HG03354 (cell line): ENCODE results near the gene SURF1.
A peak's percentile ranks its signal among the peaks of the same experiment; 100 is the strongest.
"Not testable (repeated sequence)": the region's sequence is repeated elsewhere in the genome, so short reads cannot be mapped to it uniquely, and the experiment has no call there.

Experiments used
- ATAC-seq: cut with Tn5 transposase; IDR thresholded peaks from one replicate; pipeline ENCODE4 v1.9.1; 2021; ENCODE audit warnings: mild to moderate bottlenecking; ENCODE audit not compliant: unreplicated experiment, poor library complexity, severe bottlenecking

The SURF1 gene, protein sequence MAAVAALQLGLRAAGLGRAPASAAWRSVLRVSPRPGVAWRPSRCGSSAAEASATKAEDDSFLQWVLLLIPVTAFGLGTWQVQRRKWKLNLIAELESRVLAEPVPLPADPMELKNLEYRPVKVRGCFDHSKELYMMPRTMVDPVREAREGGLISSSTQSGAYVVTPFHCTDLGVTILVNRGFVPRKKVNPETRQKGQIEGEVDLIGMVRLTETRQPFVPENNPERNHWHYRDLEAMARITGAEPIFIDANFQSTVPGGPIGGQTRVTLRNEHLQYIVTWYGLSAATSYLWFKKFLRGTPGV

DNA sequence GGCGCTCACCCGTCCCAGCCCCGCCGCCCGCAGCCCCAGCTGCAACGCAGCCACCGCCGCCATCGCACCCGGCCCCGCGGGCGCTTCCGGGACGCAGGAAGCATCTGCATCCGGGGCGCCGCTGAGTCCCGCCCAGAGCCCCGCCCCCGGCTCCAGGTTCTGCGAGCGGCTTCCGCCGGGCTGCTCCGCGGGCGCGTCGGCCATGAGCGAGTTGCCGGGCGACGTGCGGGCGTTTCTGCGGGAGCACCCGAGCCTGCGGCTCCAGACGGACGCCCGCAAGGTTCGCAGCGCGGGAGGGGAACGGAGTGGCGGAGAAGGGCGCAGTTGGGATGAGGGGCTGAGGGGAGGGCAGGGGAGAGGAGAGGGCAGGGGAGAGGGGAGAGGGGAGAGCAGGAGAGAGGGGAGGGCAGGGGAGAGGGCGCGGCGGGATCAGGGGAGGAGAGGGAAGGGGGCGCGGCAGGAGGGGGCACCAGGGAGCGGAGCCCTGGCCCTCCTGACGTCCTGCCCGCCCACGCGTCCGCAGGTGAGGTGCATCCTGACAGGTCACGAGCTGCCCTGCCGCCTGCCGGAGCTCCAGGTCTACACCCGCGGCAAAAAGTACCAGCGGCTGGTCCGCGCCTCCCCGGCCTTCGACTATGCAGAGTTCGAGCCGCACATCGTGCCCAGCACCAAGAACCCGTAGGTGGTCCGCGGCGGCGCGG lies at the start of gene SURF1, which contains the start of gene SURF2:
Gene SURF1, minus strand, starts transcription at position 97 of the 701 bp plus-strand sequence. Its CDS starts 34 bp downstream, at position 63.
Gene SURF2, plus strand, starts transcription at position 160 of the 701 bp plus-strand sequence. Its CDS starts 43 bp downstream, at position 203.
- ATAC-seq: peak; percentile 79

DNA sequence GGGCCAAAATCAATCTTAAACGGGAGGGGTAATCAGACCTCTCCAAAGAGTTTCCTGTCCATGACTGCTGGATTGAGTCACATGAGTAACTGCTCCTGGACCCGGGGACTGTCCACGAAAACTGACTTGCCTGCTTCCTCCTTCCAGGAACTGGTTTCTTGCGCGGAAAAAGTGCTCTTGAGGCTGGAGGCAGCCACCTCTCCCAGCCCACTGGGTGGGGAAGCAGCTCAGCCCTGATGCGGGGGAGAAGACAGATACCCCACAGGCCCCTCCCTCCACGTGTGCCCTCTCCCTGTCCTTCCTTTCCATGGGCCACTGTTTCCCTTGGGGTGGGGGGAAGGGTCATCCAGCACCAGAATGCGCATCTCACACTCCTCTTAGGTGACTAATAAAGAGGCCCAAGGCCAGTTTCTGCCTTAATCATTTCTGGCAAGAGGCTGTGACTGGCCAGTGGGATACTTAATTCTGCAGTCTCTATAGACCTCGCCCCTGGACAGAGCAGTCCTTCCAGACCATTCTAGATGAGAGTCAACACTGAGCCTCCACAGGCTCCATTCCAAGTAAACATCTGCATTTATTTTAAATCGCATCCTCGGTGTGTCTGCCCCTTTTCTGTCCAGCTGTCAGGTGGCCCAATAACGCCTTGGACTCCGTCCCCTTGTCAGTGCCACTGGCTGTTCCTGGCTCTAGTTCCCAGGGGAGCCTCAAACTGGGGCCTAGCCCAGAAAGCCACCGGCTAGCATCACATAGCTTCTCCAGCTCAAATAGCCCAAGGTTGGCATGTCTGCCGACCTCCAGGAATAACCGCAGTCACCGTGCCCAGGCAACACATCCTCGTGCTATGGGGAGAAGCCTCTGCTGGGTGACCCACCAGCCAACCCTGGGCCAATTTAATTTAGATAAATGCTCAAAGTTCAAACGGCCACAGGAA lies 49.5 kb upstream of the SURF1 start:
- ATAC-seq: no peak

DNA sequence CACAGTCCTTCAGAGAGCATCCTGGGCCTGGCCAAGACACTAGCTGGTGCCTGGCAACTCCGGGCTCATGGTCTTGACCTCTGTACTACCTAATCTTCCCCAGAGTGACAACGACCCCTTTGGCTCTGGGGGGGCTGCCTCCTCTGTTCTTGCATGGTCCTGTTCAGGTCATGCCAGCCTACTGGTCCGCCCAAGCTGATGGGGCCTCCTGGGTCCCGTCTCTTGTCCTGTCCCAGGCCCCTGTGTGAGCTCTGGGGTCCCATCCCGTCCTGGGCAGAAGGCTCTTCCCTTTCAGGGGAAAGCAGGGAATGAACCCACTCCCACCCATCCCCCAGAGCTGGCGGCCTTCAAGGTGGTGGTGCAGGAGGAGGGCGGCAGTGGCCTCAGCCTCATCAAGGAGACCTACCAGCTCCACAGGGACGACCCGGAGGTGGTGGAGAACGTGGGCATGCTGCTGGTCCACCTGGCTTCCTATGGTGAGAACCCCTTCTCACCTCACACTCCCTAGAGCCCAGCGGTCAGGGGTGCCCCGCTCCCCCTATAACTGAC lies 48.2 kb upstream of the SURF1 start:
- ATAC-seq: no peak

DNA sequence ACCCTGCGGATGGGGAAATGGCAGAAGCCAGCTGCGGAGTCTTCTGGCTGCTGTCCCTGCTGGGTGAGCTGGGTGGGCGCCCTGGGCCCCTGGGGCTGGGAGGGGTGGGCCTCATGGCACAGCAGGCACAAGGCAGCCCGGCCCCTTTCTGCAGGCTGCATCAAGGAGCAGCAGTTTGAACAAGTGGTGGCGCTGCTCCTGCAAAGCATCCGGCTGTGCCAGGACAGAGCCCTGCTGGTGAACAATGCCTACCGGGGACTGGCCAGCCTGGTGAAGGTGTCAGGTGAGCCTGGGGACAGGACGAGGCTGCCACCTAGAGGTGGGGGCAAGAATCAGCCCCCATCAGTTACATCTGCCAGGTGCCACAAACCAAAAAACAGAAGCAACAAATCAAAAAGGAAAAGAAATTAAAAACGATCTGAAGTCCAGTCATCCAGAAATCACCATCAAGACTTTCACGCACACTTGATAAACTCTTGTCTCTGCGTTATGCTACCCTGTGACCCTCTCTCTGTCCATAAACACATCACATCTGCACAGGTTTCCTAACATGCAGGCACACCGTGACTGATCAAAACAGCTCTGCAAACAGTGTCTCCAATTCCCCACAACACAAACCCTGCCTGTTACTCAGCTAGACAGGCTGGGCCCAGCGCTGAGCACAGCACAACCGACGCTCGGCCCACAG lies 47.6 kb upstream of the SURF1 start:
- no peak for ATAC-seq

DNA sequence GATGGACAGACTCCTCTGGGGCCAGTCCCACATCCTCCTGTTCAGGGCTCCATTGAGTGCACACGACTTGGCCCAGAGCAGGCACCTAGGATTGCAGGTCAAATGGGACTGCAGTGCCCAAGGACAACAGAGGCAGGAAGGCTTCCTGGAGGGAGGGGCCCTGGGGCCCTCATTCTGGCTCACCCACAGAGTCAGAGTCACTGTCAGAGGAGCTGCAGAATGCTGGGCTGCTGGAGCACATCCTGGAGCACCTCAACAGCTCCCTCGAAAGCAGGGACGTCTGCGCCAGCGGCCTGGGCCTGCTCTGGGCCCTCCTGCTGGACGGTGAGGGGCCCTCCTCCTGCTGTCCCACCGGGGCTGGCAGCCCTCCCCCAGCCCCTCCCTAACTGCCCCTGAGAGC lies 46.4 kb upstream of the SURF1 start:
- ATAC-seq: no peak

DNA sequence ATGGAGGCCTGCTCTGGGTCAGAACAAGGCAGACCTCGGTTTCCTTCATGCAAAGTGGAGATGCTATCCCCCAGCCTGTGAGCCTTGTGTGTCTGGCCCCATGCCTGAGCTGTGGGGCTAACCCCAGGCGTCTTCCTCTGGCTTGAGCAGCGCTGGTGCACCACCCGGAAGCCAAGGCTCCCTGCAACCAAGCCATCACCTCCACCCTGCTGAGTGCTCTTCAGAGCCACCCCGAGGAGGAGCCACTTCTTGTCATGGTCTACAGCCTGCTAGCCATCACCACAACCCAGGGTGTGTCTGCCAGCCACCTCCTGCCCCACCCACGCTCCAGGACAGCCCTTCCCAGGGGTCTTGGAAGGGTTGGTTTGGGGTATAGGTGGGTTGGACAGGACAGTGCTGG lies 45.3 kb upstream of the SURF1 start:
- ATAC-seq: no peak

DNA sequence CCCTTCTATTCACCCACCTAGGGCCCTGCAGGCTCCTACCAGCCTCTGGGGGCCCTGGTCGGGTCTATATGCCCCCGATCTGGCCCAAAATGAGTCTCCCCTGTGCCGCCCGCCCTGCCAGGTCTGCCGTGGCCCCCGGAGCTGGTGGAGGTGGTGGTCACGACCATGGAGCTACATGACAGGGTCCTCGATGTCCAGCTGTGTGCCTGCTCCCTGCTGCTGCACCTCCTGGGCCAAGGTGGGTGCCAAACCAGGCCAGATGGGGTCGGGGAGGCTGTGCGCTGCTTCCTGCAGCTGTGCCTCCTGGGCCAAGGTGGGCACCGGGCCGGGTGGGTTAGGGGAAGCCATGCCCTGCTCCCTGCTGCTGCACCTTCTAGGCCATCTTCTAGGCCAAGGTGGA lies 44.0 kb upstream of the SURF1 start:
- no peak for ATAC-seq

DNA sequence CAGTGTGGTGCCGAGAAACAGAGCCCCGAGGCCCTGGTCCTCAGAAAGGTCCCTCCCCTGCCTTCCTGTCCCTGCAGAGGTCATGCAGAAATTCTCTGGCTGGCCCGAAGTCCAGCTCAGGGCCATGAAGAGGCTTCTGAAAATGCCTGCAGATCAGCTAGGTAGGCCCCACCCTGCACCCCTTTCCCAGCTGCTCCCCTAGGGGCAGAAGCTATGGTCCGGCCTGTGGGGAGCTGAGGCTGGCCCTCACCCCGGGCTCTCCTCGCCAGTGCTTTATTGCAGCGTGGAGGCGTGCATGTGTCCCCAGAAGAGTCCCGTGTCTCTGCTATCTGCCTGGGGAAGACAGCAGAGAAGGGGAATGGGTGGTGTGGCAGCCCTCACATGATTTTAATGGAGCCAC lies 41.6 kb upstream of the SURF1 start:
- ATAC-seq: no peak

DNA sequence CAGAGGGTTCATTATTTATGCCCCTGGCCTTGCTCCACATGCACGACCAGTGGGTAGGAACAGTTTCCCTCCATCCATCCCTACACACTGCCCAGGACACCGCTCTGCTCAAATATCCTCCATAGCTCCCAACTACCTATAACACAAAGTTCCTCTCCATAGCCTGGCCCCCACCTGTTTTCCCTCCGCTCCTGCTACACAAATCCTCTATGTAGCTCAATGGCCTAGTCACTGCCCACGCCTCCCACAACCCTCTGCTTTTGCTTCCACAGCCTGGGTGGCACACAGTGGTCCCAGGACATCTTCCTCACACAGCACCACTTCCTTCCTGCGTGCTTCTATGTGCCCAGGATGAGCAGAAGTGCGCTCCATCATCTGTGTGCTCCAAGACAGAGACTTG lies 41.1 kb upstream of the SURF1 start:
- ATAC-seq: no peak

DNA sequence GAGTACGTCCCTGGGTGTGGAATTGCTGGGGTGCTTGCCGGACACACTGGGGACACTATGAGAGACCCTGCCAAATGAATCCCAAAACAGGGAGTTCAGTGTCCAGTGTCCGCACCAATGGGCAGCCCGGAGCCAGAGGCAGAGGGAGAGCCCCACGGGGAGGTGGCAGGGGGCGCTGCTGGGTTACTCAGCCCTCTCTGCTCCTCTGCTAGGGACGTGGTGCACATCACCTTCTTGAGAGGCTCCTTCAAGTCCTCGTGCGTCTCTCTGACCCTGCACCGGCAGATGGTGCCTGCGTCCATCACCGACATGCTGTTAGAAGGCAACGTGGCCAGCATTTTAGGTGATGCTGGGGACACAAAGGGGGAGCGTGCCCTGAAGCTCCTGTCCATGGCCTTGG lies 40.7 kb upstream of the SURF1 start:
- ATAC-seq: no peak

DNA sequence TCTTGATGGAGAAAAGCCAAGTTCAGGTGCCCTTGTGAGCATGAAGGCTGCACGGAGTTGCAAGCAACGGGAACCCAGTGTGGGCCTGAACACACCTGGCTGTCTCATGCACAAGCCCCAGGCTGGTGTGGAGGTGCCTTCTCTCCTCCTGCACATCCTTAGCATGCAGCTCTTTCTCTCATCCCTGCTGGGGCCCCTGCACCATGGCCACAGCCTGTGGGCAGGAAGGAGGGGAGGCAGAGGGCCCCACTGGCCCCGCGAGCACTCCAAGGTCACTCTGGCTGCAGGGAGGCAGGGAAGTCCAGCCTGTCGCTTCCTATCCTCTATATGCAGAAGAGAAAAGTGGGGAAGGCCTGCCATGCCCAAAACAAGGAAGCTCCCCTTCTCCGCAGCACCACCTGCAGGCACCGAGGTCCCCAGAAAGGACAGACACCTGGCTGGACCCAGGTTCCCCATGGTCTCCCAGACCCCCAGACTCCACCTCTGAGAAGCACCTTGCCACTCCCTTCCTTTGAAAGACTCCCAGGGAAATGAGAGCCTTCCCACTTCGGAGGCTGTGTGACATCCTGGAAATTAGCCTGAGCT lies 38.5 kb upstream of the SURF1 start:
- no peak for ATAC-seq

DNA sequence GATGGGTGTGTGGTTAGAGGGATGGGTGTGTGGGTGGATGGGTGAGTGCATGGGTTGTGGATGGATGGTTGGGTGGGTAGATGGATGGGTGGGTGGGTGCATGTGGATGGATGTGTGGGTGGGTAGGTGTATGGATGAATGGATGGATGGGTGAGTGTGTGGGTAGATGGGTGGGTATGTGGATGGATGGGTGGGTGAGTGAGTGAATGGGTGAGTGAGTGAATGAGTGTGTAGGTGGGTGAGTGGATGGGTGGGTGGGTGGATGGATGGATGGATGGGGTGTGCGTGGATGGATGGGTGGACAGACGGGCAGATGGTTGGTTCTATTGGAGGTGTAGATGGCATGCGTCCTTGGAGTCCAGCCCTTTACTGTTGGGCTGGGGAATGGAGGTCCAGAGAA lies 37.1 kb upstream of the SURF1 start:
- ATAC-seq: no peak

DNA sequence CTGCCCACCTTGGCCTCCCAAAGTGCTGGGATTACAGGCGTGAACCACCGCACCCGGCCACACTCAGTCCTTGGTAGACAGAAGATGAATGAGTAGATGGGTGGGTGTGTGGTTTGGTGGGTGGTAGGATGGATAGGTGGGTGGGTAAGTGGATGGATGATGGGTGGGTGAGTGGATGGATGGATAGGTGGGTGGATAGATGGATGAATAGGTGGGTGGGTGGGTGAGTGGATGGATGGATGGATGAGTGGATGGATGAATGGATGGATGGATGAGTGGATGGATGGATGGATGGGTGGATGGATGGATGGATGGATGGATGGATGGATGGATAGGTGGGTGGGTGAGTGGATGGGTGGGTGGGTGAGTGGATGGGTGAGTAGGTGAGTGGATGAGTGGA lies 36.0 kb upstream of the SURF1 start:
- not testable (repeated sequence) for ATAC-seq

DNA sequence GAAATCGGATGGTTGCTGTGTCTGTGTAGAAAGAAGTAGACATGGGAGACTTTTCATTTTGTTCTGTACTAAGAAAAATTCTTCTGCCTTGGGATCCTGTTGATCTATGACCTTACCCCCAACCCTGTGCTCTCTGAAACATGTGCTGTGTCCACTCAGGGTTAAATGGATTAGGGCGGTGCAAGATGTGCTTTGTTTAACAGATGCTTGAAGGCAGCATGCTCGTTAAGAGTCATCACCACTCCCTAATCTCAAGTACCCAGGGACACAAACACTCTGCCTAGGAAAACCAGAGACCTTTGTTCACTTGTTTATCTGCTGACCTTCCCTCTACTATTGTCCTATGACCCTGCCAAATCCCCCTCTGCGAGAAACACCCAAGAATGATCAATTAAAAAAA lies 35.2 kb upstream of the SURF1 start:
- not testable (repeated sequence) for ATAC-seq

DNA sequence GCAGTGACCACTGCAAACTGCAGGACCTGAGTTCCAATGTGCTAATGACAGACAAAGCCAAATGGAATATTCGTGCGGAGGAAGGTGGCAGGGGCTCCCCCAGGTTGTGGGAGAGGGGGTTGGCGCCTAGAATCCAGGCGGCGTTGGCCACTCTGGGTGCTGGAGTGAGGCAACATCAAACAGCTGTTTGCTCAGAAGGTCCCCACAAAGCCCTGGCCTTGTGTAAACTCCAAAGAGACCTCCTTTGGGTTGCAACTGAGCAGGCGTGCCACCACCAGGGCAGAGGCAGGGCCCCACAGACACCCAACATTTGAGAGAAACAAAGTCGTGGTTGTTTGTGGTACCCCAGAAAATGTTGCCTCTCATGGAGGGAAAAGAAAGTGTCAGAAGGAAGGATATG lies 34.4 kb upstream of the SURF1 start:
- no peak for ATAC-seq

DNA sequence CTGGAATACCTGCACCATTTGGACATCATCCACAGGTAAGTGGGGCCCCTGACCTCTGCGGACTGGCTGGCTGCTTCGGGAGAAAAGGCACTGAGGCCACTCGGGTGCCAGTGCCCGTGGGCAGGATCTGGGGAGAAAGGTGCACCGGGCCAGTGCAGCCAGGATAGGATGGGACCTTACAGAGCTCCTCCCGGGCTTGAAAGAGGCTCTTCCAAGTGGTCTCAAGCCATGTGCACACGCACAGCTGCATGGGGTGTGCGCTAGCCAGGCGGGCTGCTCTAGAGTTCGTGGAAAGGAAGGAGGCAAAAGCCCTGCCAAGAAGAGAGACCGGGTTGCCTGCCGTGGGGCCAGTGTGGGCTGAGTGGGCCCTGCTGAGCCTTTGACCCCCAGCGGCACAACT lies 33.3 kb upstream of the SURF1 start:
- no peak for ATAC-seq

DNA sequence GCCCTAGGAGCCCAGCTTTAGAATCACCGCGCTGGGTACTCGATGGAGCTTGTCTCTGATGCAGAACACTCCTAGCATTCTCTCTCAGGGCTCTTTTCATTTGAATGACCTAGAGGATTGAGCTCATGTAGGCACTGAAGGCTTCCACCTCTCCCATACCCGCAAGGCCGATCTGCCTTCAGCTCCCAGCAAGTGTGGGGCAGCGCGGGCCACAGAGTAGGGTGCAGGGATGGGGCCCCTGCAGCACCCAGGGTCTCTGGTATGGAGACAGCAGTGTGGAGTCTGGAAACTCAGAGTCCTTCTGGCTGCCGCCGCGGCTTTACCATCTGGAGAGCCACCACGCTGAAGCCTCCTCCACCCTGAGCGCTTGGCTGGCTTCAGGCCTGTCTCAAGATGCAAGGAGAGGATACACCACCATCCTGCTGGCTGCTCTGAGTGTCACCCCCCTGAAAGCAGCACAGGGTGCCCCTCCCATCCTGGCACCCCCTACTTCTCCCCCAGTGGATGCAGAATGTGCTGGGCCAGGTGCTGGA lies 32.8 kb upstream of the SURF1 start:
- ATAC-seq: no peak

DNA sequence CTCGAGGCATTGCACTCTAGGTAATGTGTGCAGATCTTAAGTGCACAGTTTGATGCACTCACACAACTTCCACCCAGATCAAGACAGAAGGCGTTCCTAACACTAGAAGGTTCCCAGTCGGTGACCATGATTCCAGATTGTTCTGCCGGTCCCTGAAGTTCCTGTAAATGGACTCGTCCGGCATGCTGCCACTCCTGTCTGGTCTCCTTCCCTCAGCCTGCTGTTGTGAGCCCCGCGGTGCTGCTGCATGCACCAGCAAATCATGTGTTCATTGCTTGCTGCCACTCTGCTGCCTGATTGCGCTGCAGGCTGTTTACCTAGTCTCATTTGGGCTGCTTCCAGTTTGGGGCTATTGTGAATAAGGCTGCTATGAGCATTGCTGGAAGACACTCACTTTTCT lies 31.4 kb upstream of the SURF1 start:
- no peak for ATAC-seq

DNA sequence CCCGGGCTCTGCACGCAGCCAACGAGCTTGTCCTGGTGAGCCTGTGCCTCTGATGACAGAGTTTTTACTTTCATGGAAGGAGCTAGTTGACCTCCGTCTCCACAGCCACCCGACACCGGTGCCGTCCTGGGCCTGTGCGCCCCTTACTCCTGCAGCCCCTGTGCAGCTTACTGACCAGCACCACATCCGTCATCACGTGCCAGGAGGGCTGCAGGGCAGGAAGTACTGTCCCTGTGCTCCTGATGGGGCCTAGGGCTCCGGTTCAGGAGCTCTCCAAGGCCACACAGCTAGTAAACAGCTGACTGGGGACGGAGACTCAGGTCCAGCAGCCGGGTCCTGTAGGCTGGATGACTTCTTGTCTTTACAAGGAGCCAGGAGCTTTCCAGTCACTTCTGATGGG lies 30.1 kb upstream of the SURF1 start:
- no peak for ATAC-seq
